ENCODE data around the gene ITGA11. TPM values are rescaled to one million over a fixed set of nuclear protein-coding genes. Genes with fewer than 3 reads are reported as not detected.

The ITGA11 gene
- total RNA-seq, 4 donors from 2014 or later: 0.83 to 3.6 (median 2.0) TPM

GRCh38 chr15:68274201-68274848 lies 157.6 kb downstream of the ITGA11 start:
- Histone ChIP-seq H3K4me1 (peaks cover 60% of the 10 kb centered on the region), H3K27ac (peak overlapping the region; percentile 98), H3K36me3 (no peaks in the 10 kb centered on the region), H3K4me3 (no peak overlapping the region), H3K27me3 (no peaks in the 10 kb centered on the region), H3K9me3 (no peaks in the 10 kb centered on the region)
- TF ChIP-seq POLR2AphosphoS5 (IDR thresholded peaks at IDR 0.05): no peak
- TF ChIP-seq, protein P1, sequence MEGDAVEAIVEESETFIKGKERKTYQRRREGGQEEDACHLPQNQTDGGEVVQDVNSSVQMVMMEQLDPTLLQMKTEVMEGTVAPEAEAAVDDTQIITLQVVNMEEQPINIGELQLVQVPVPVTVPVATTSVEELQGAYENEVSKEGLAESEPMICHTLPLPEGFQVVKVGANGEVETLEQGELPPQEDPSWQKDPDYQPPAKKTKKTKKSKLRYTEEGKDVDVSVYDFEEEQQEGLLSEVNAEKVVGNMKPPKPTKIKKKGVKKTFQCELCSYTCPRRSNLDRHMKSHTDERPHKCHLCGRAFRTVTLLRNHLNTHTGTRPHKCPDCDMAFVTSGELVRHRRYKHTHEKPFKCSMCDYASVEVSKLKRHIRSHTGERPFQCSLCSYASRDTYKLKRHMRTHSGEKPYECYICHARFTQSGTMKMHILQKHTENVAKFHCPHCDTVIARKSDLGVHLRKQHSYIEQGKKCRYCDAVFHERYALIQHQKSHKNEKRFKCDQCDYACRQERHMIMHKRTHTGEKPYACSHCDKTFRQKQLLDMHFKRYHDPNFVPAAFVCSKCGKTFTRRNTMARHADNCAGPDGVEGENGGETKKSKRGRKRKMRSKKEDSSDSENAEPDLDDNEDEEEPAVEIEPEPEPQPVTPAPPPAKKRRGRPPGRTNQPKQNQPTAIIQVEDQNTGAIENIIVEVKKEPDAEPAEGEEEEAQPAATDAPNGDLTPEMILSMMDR (IDR thresholded peaks at IDR 0.05): no peak
- no peak for TF ChIP-seq EP300 (IDR thresholded peaks at IDR 0.05)
- no peak for TF ChIP-seq POLR2A (IDR thresholded peaks at IDR 0.05)
- 86% methylated on average over 5 of the region's 5 CpGs for WGBS
- DNase-seq (ENCODE audit: low spot score in 2 of 2): no peak

DNA sequence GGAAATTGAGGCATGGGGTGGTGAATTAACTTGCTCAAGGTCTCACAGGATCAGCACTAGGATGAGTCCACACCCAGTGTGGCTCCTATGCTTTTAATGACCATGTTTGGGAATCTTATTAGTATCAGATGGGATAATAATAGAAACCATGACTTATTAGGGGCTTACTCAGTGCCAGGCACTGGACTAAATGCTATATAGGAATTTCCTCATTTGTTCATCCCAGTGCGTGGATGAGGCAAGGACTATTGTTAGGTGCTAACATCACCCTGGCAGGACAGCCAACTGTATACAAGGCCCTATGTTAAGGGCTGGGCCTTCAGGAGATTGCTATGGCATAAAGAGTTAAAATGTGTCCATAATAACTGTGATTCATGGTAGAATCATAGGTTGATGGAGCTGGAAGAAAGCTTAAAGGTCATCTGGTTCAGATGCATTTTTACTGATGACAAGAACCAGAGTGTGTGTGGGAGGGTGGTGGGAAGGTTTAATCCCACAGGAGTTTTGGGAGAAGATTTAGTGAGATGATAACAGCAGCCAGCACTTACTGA lies 159.2 kb downstream of the ITGA11 start:
- Histone ChIP-seq H3K36me3 (no peaks in the 10 kb centered on the region), H3K9me3 (no peaks in the 10 kb centered on the region), H3K27me3 (no peaks in the 10 kb centered on the region), H3K4me3 (no peak overlapping the region), H3K27ac (peak overlapping the region; percentile 98), H3K4me1 (peaks cover 68% of the 10 kb centered on the region)
- DNase-seq (ENCODE audit: low spot score in 2 of 2): no peak
- TF ChIP-seq, protein P1 (IDR thresholded peaks at IDR 0.05): no peak
- TF ChIP-seq POLR2AphosphoS5 (IDR thresholded peaks at IDR 0.05) (no peak), POLR2A (IDR thresholded peaks at IDR 0.05) (no peak), EP300 (IDR thresholded peaks at IDR 0.05) (no peak)
- WGBS: 61% methylated on average over 1 of the region's 1 CpG

- Histone ChIP-seq H3K27ac (peak overlapping the region; percentile 98), H3K4me3 (no peak overlapping the region), H3K36me3 (no peaks in the 10 kb centered on the region), H3K9me3 (no peaks in the 10 kb centered on the region), H3K27me3 (no peaks in the 10 kb centered on the region), H3K4me1 (peaks cover 73% of the 10 kb centered on the region)
- peak in 1 of 2 donors; percentile 70 for DNase-seq (ENCODE audit: low spot score in 2 of 2)
- WGBS: 15% methylated on average over 11 of the region's 11 CpGs
- TF ChIP-seq, protein P1 (IDR thresholded peaks at IDR 0.05): no peak
- TF ChIP-seq POLR2A (IDR thresholded peaks at IDR 0.05) (no peak), EP300 (IDR thresholded peaks at IDR 0.05) (no peak), POLR2AphosphoS5 (IDR thresholded peaks at IDR 0.05) (peak in 2 of 3 donors; percentile 68 to 72)
Observed at GRCh38 chr15:68271854-68272471, 160.0 kb downstream of the ITGA11 start.

DNA sequence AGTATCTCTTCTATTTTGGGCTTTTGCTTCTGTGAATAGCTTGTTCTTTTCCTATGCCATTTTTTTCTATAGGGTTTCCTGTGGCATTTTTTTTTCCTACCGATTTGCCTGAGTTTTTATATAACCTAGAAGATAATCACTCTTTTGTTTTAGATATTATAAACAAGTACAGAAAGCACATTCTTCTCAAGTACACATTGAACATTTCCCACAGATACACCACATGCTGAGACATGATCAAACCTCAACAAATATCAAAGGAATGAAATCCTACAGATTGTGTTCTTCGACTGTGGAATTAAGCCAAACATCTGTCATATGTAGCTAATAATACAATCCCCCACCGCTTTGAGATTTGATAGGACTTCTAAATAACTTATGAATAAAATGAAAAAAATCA lies 163.6 kb downstream of the ITGA11 start:
- no peaks in the 10 kb centered on the region for H3K36me3 ChIP-seq
- H3K27me3 ChIP-seq: no peaks in the 10 kb centered on the region
- H3K4me3 ChIP-seq: no peak overlapping the region
- no peak for DNase-seq (ENCODE audit: low spot score in 2 of 2)
- H3K4me1 ChIP-seq: peaks cover 58% of the 10 kb centered on the region
- H3K9me3 ChIP-seq: no peaks in the 10 kb centered on the region
- peak overlapping the region; percentile 69 for H3K27ac ChIP-seq
- TF ChIP-seq EP300 (IDR thresholded peaks at IDR 0.05) (no peak), POLR2AphosphoS5 (IDR thresholded peaks at IDR 0.05) (no peak), POLR2A (IDR thresholded peaks at IDR 0.05) (no peak)
- TF ChIP-seq, protein P1 (IDR thresholded peaks at IDR 0.05): no peak
- WGBS: 15% methylated on average over 3 of the region's 3 CpGs

GRCh38 chr15:68265674-68266073 lies 166.3 kb downstream of the ITGA11 start:
- no peak for DNase-seq (ENCODE audit: low spot score in 2 of 2)
- 58% methylated on average over 3 of the region's 3 CpGs for WGBS
- H3K4me1 ChIP-seq: peaks cover 34% of the 10 kb centered on the region
- H3K4me3 ChIP-seq: no peak overlapping the region
- H3K9me3 ChIP-seq: no peaks in the 10 kb centered on the region
- TF ChIP-seq, protein P1 (IDR thresholded peaks at IDR 0.05): no peak
- TF ChIP-seq POLR2AphosphoS5 (IDR thresholded peaks at IDR 0.05) (no peak), EP300 (IDR thresholded peaks at IDR 0.05) (no peak), POLR2A (IDR thresholded peaks at IDR 0.05) (no peak)
- H3K27me3 ChIP-seq: no peaks in the 10 kb centered on the region
- H3K27ac ChIP-seq: peak overlapping the region; percentile 71
- H3K36me3 ChIP-seq: no peaks in the 10 kb centered on the region

Data from suprapubic skin (tissue), 4 donors.